ENCODE results near the gene CPT2.

The CPT2 gene

GRCh38 chr1:53238197-53239155 lies 41.9 kb downstream of the CPT2 start, which contains the start of gene MAGOH (continued):
- TF ChIP-seq, protein P1, sequence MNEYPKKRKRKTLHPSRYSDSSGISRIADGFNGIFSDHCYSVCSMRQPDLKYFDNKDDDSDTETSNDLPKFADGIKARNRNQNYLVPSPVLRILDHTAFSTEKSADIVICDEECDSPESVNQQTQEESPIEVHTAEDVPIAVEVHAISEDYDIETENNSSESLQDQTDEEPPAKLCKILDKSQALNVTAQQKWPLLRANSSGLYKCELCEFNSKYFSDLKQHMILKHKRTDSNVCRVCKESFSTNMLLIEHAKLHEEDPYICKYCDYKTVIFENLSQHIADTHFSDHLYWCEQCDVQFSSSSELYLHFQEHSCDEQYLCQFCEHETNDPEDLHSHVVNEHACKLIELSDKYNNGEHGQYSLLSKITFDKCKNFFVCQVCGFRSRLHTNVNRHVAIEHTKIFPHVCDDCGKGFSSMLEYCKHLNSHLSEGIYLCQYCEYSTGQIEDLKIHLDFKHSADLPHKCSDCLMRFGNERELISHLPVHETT (tag by site-specific recombination; IDR thresholded peaks at IDR 0.05), result 0 out of 2 replicates have a peak, but pooled peaks have one; percentile 53
- no peak for TF ChIP-seq ZNF596 (tag by site-specific recombination; IDR thresholded peaks at IDR 0.05)
- TF ChIP-seq SETDB1 (IDR thresholded peaks at IDR 0.05; ENCODE audit: insufficient read length, low read length), result no peak
- no peak for TF ChIP-seq ZNF324 (tag by site-specific recombination; IDR thresholded peaks at IDR 0.05)
- TF ChIP-seq ZNF292 (tag by site-specific recombination; IDR thresholded peaks at IDR 0.05; ENCODE audit: borderline replicate concordance, low read depth), result no peak
- TF ChIP-seq ZNF366 (tag by site-specific recombination; conservative IDR thresholded peaks at IDR 0.05), result no peak
- no peak for TF ChIP-seq PRDM2 (tag by site-specific recombination; IDR thresholded peaks at IDR 0.05; ENCODE audit: borderline replicate concordance)
- TF ChIP-seq ZBTB21 (tag by site-specific recombination; IDR thresholded peaks at IDR 0.05), result peak; percentile 98
- no peak for TF ChIP-seq ZBTB10 (tag by site-specific recombination; IDR thresholded peaks at IDR 0.05)
- TF ChIP-seq, protein P2, sequence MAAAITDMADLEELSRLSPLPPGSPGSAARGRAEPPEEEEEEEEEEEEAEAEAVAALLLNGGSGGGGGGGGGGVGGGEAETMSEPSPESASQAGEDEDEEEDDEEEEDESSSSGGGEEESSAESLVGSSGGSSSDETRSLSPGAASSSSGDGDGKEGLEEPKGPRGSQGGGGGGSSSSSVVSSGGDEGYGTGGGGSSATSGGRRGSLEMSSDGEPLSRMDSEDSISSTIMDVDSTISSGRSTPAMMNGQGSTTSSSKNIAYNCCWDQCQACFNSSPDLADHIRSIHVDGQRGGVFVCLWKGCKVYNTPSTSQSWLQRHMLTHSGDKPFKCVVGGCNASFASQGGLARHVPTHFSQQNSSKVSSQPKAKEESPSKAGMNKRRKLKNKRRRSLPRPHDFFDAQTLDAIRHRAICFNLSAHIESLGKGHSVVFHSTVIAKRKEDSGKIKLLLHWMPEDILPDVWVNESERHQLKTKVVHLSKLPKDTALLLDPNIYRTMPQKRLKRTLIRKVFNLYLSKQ (tag by site-specific recombination; IDR thresholded peaks at IDR 0.05; ENCODE audit: borderline replicate concordance), result no peak
- TF ChIP-seq ZNF148 (tag by site-specific recombination; IDR thresholded peaks at IDR 0.05; ENCODE audit: borderline replicate concordance), result no peak
- no peak for TF ChIP-seq ZNF138 (tag by site-specific recombination; IDR thresholded peaks at IDR 0.05; ENCODE audit: borderline replicate concordance)
- TF ChIP-seq ZNF555 (tag by site-specific recombination; conservative IDR thresholded peaks at IDR 0.05), result no peak
- TF ChIP-seq ZBTB8A (tag by site-specific recombination; IDR thresholded peaks at IDR 0.05), result 0 out of 2 replicates have a peak, but pooled peaks have one; percentile 25
- TF ChIP-seq ZNF132 (tag by site-specific recombination; IDR thresholded peaks at IDR 0.05; ENCODE audit: borderline replicate concordance), result no peak
- TF ChIP-seq KLF16 (tag by site-specific recombination; IDR thresholded peaks at IDR 0.05), result peak; percentile 68
- TF ChIP-seq ZNF704 (tag by site-specific recombination; IDR thresholded peaks at IDR 0.05), result no peak
- no peak for TF ChIP-seq ZNF707 (tag by site-specific recombination; IDR thresholded peaks at IDR 0.05)
- TF ChIP-seq ZNF223 (tag by site-specific recombination; IDR thresholded peaks at IDR 0.05), result no peak
- no peak for TF ChIP-seq ZNF211 (tag by site-specific recombination; IDR thresholded peaks at IDR 0.05; ENCODE audit: low read depth)
- peak; percentile 71; the same call in 1 of the 2 replicates for TF ChIP-seq TCF7L2 (IDR thresholded peaks at IDR 0.05; ENCODE audit: borderline replicate concordance, low read depth, low read length)
- no peak for TF ChIP-seq KLF7 (tag by site-specific recombination; IDR thresholded peaks at IDR 0.05; ENCODE audit: borderline replicate concordance)
